HL-60 (cell line): ENCODE results near the gene TMUB1.

Experiments used
- DNase-seq, 2 experiments: peaks; one replicate each; pipeline ENCODE4 v3.0.0-alpha.2; 2010 to 2020; ENCODE audit warnings: low read depth in 1 of 2, low spot score in 1 of 2
- H3K27ac ChIP-seq: fragments of 250-450 bp; sonication (Bioruptor Pico); replicated peaks from 2 replicates; pipeline ENCODE4 v1.5.1; 2020; ENCODE audit warnings: mild to moderate bottlenecking, moderate library complexity
- H3K27me3 ChIP-seq: fragments of 250-450 bp; sonication (Bioruptor Pico); 2 replicates; pipeline ENCODE4 v1.5.1; 2021; ENCODE audit warnings: mild to moderate bottlenecking, moderate library complexity; ENCODE audit not compliant: insufficient read depth, poor library complexity, severe bottlenecking
- H3K4me3 ChIP-seq: replicated peaks from 2 replicates; pipeline ENCODE4 v1.5.1; 2011; ENCODE audit warnings: mild to moderate bottlenecking, control low read depth, low read length; ENCODE audit not compliant: insufficient read depth
- CTCF ChIP-seq: IDR thresholded peaks from one replicate; pipeline ENCODE4 v1.5.1; 2011; ENCODE audit warnings: low read length, control low read depth, inconsistent platforms; ENCODE audit not compliant: insufficient read depth
- GABPA ChIP-seq: IDR thresholded peaks from 2 replicates; pipeline ENCODE4 v1.6.1; 2012; ENCODE audit warnings: low read depth
- POLR2AphosphoS5 ChIP-seq: IDR thresholded peaks from 2 replicates; pipeline ENCODE4 v1.6.1; 2012; ENCODE audit warnings: low read depth
- REST ChIP-seq: IDR thresholded peaks from 2 replicates; pipeline ENCODE4 v1.6.1; 2012; ENCODE audit warnings: low read depth; ENCODE audit not compliant: insufficient replicate concordance
- SPI1 ChIP-seq: IDR thresholded peaks from 2 replicates; pipeline ENCODE4 v1.6.1; 2012; ENCODE audit warnings: low read depth, mild to moderate bottlenecking, borderline replicate concordance

TMUB1 gene

GRCh38 chr7:151104411-151105235 is 21.3 kb upstream of the TMUB1 start:
- Histone ChIP-seq H3K27ac (no peak overlapping the region), H3K4me3 (no peak overlapping the region), H3K27me3 (no peaks in the 10 kb centered on the region)

GRCh38 chr7:151103973-151104372 is 20.7 kb upstream of the TMUB1 start:
- no peak overlapping the region for H3K27ac ChIP-seq
- H3K4me3 ChIP-seq = no peak overlapping the region
- H3K27me3 ChIP-seq = no peaks in the 10 kb centered on the region
- TF ChIP-seq REST (no peak), CTCF (no peak), GABPA (no peak), POLR2AphosphoS5 (no peak), SPI1 (no peak)
- no peak for DNase-seq

More at GRCh38 chr7:151104411-151105235, 21.3 kb upstream of the TMUB1 start:
- TF ChIP-seq POLR2AphosphoS5 (no peak), SPI1 (no peak), REST (no peak), GABPA (no peak), CTCF (no peak)
- DNase-seq = no peak

GRCh38 chr7:151102991-151103390 is 19.7 kb upstream of the TMUB1 start:
- H3K4me3 ChIP-seq = no peak overlapping the region
- DNase-seq = no peak
- TF ChIP-seq SPI1 (no peak), CTCF (no peak), GABPA (no peak), POLR2AphosphoS5 (no peak)
- H3K27me3 ChIP-seq = no peaks in the 10 kb centered on the region
- H3K27ac ChIP-seq = no peak overlapping the region
